HT-29 (cell line): ENCODE measurements around the gene ZNF382. TPM values are rescaled to one million over a fixed set of nuclear protein-coding genes. Genes with fewer than 3 reads are reported as not detected.
"Not testable (repeated sequence)": the region's sequence is repeated elsewhere in the genome, so short reads cannot be mapped to it uniquely, and the experiment has no call there.

Experiments used
- DNase-seq: peaks from one replicate; pipeline ENCODE4 v3.0.0-alpha.2; 2015; ENCODE audit warnings: low spot score
- total RNA-seq: library from RNA; depleted of rRNA; stranded (reverse); fragments of >200 nt; shearing (Covaris generic); gene quantifications from 2 replicates; pipeline ENCODE4 v1.2.3, GENCODE V29; 2014; rRNA removed

Gene ZNF382
- total RNA-seq = not detected in 2 replicates

- no peak for DNase-seq
Measured at GRCh38 chr19:36605101-36605876, at the start of gene ZNF382. TSS of gene ZNF382 (plus strand) at chr19:36605313. CDS start at chr19:36609915, 4,602 bp downstream.

DNA sequence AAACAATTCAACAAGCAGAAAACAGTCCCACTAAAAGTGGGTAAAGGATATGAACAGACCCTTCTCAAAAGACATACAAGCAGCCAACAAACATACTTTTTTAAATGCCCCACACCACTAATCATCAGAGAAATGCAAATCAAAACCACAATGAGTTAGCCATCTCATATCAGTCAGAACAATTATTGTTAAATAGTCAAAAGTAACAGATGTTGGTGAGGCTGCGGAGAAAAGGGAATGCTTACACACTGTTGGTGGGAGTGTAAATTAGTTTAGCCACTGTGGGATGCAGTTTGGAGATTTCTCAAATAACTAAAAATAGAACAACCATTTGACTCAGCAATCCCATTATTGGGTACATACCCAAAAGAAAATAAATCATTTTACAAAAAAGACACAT is 40.7 kb upstream of the ZNF382 start:
- DNase-seq = no peak

DNA sequence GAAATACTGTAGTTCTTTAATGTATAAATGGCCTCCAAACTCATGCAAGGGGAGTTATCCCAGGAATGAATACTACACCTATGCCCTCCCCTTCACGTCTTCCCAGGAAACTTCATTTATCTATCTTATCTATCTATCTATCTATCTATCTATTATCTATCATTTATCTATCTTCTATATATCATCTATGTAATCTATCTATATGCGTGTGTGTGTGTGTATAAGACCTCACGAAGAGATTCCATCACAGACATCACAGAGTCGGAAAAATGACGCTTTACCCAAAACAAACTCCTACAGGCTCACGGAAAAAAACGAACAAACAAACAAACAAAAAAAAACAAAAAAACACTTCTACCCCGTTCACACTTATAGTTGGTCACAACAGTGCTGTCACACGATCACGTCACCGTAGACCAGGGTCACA is 32.5 kb upstream of the ZNF382 start:
- DNase-seq = no peak

DNA sequence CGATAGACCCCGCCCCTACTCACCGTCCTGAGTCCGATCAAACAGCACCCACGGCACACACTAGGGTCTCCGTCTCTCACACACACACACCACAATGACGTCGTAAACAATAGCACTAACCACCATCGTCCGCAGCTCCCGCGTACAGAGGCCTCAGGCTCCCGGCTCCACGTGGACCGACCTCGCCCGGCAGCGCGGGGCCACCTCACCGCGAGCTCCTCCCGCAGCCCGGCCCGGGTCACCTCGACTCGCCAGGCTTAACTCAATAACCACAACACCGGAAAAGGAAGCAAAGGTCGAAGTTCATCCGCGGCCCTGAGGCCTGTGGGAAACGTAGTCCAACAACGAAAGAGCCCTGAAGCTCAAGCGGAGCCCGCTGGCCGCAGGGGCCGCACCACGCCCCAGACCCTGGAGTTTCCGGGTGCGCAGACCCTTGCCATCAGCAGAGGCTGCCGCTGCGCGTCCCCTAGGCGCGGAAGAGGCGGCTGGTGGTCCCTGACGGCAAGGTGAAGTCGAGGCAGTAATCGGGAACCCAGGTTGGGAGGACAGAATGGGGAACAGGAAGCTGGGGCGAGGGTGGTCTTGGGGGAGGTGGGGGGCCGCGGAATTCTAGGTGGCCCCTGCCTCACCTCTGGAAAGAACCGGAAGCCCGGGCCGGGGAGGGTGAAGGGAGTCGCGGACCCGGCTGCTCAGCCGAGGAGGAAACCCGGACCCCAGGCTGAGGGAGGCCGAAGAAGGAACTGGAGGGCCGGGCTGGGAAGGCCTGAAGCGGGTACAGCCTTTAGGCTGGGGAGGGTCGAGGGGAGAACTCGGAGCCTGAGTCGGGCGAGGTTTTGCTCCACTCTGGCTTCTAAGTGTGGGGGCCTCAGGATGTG is 31.9 kb upstream of the ZNF382 start, which contains the start of gene ZNF529:
ZNF529 (minus strand) TSS at position 273 of the 875 bp plus-strand sequence. CDS start 946 bp downstream, outside the sequence.
- peak; percentile 10 for DNase-seq

DNA sequence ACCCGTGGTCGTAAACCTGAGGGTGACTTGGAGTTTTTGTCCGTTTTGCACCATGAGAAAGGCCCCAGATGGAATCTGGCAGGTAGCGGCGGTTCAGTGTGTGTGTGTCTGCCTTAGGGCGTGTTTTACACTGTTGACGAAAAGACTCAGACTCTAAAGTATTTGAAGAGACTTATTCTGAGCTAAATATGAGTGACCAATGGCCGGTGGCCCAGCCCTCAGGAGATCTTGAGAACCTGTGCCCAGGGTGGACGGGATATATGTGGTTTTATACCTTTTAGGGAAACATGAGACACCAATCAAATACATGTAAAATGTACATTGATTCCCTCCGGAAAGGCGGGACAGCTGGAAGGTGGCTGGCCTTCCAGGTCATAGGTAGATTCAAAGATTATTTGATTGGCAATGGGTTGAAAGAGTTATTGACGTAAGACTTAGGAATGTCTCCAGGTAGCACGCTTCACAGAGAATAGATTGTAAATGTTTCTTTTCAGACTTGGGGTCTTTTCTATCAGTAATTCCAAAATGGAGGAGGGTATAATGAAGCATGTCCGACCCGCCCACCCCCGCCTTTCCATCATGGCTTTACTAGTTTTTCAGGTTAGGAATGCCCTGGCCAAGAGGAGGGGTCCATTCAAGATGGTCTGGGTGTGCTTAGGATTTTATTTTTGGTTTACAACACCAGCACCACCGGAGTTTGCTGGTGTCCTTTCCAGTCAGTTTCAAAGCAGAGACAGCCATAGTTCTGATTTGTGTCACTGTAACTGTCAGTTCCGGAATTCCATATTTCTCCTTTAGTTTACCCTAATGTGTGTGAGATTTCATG is 31.0 kb upstream of the ZNF382 start:
- DNase-seq = no peak

- no peak for DNase-seq
Measured at GRCh38 chr19:36574741-36575140, 30.4 kb upstream of the ZNF382 start.

GRCh38 chr19:36577271-36577996 is 27.7 kb upstream of the ZNF382 start:
- DNase-seq = no peak

DNA sequence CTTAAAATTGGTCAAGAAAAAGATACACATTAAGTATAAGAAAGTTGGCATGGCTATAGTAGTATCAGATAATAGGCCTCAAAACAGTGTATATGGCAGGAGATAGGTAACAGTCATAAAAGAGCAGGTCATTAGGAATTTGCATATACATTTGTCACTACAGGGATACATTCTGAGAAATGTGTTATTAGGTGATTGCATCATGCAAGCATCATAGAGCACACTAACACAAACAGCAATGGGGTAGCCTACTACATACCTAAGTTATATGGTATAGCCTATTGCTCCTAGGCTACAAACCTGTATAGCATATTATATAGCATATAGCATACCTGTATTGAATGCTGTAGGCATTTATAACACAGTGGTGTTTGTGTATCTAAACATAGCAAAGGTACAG is 25.9 kb upstream of the ZNF382 start:
- no peak for DNase-seq

- not testable (repeated sequence) for DNase-seq
Measured at GRCh38 chr19:36602681-36603080, 2.4 kb upstream of the ZNF382 start.

- DNase-seq = no peak
Measured at GRCh38 chr19:36604656-36605100, 435 bp upstream of the ZNF382 start.

DNA sequence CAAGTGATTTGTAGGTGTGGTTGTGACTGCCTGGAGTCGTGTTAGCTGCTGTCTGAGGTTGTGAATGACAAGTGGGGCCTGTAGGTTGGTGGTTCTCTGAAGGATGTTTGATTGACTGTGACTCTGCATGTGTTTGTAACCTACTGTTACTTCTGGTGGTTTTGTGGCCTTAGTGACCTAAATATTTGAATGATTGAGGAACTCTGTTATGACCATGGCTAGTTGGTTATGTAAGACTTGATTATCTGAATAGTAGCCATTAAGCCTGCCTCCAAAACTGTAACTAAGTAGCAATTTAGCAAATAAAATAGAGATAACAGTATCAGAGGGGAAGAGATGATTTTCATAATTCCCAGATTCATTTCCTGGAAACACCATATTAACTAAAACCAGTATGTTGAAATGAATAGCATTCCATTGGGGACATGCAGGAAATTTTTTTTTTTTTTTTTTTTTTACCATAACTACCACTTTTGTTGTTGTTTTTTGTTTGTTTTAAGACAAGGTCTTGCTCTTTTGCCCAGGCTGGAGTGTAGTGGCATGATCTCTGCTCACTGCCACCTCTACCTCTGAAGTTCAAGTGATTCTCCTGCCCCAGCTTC is 865 bp downstream of the ZNF382 start:
- no peak for DNase-seq

DNA sequence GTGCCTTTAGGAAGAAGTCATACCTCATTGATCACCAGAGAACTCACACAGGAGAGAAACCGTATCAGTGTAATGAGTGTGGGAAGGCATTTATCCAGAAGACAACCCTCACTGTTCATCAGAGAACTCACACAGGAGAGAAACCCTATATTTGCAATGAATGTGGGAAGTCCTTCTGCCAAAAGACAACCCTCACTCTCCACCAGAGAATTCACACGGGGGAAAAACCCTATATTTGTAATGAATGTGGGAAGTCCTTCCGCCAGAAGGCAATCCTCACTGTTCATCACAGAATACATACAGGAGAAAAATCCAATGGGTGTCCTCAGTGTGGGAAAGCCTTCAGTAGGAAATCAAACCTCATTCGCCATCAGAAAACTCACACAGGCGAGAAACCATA is 21.9 kb downstream of the ZNF382 start:
- DNase-seq = no peak

GRCh38 chr19:36635342-36635741 is 30.2 kb downstream of the ZNF382 start:
- DNase-seq = no peak

- peak; percentile 2 for DNase-seq
Measured at GRCh38 chr19:36638862-36639510, 33.9 kb downstream of the ZNF382 start.

- no peak for DNase-seq
Measured at GRCh38 chr19:36646746-36647145, 41.6 kb downstream of the ZNF382 start.

- DNase-seq = no peak
Measured at GRCh38 chr19:36652958-36653357, 47.8 kb downstream of the ZNF382 start.

GRCh38 chr19:36665832-36666231 is 60.7 kb downstream of the ZNF382 start:
- no peak for DNase-seq

DNA sequence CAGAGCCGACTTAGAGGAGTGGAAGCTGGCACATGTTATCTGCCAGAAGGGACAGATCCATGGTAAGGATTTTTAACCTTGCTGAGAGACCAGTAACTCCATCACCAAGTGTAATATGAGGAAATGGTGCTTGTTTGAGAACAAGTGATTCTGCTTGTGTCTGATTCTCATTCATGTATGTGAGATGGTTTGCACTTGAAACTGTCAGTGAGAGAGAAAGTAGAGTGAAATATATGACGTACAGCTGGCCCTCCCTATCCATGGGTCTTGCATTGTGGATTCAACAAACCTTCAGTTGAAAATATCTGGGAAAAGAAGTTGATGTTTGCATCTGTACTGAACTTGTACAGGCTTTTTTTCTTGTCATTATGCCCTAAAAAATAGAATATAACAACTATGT is 63.5 kb downstream of the ZNF382 start:
- no peak for DNase-seq

GRCh38 chr19:36672368-36672767 is 67.3 kb downstream of the ZNF382 start:
- DNase-seq = no peak

DNA sequence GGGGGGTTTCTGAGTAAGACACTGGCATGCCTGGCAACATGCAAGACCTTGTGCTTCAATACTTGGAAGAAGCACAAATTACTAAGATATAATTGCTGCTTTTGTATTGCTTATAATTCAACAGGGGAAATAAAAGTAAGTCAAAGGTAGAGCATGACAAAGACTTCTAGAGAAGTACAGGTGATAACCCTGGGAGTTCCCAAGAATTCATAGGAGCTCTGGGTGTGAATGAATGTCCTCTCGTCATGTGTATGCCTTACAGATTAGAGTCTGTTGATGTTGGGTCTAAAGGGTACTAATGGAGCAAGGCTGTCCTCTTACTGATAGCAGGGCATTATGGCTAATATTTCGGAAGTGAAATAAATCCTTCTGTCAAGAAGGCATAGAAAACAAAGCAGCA is 69.1 kb downstream of the ZNF382 start:
- no peak for DNase-seq
